HCT116 (cell line): ENCODE results near the gene PI16.

ENCODE experiments used
- ATF3 ChIP-seq: IDR thresholded peaks from 2 replicates; pipeline ENCODE4 v1.6.1; 2012
- ELF1 ChIP-seq: IDR thresholded peaks from 2 replicates; pipeline ENCODE4 v1.6.1; 2012; ENCODE audit warnings: low read depth, borderline replicate concordance
- EZH2 ChIP-seq: fragments of 200-600 bp; sonication (generic); IDR thresholded peaks from 2 replicates; pipeline ENCODE4 v1.6.1; 2017; ENCODE audit warnings: antibody characterized with exemption, mixed run types
- EZH2phosphoT487 ChIP-seq: fragments of 200-600 bp; IDR thresholded peaks from 2 replicates; pipeline ENCODE4 v1.6.1; 2018; ENCODE audit warnings: antibody characterized with exemption, borderline replicate concordance
- JUND ChIP-seq: IDR thresholded peaks from 2 replicates; pipeline ENCODE4 v1.6.1; 2012
- POLR2A ChIP-seq: IDR thresholded peaks from 2 replicates; pipeline ENCODE4 v1.7.0; 2011; ENCODE audit warnings: borderline replicate concordance; ENCODE audit not compliant: insufficient read depth, insufficient read length; ENCODE audit errors: extremely low read depth
- POLR2AphosphoS5 ChIP-seq: IDR thresholded peaks from 2 replicates; pipeline ENCODE4 v1.6.1; 2011; ENCODE audit warnings: mild to moderate bottlenecking, low read depth, low read length, moderate library complexity
- RAD21 ChIP-seq: IDR thresholded peaks from 2 replicates; pipeline ENCODE4 v1.6.1; 2012; ENCODE audit warnings: low read depth, mild to moderate bottlenecking
- SP1 ChIP-seq: IDR thresholded peaks from 2 replicates; pipeline ENCODE4 v1.6.1; 2012; ENCODE audit warnings: low read depth
- TCF7L2 ChIP-seq: IDR thresholded peaks from 2 replicates; pipeline ENCODE4 v1.7.0; 2011; ENCODE audit warnings: borderline replicate concordance, inconsistent platforms; ENCODE audit not compliant: insufficient read depth, insufficient read length; ENCODE audit errors: extremely low read depth
- ZNF274 ChIP-seq: fragments of 200-500 bp; sonication (Bioruptor generic); IDR thresholded peaks from 2 replicates; pipeline ENCODE4 v1.6.1; 2014; ENCODE audit warnings: mild to moderate bottlenecking, low read depth, low read length, inconsistent platforms
- TF ChIP-seq, protein P1 (sequence below), 3 experiments: fragments of 200-600 bp in 1 of 3; sonication (generic) in 1 of 3; IDR thresholded peaks in 2 of 3; conservative IDR thresholded peaks in 1 of 3; 2 replicates each; pipeline ENCODE4 v1.5.1; 2012 to 2017; ENCODE audit warnings: low read depth in 2 of 3, low read length in 2 of 3, antibody characterized with exemption in 1 of 3, borderline replicate concordance in 1 of 3, control low read depth in 1 of 3, mild to moderate bottlenecking in 1 of 3, mixed read lengths in 1 of 3, mixed run types in 1 of 3, moderate library complexity in 1 of 3; ENCODE audit not compliant: insufficient read depth in 1 of 3

DNA sequence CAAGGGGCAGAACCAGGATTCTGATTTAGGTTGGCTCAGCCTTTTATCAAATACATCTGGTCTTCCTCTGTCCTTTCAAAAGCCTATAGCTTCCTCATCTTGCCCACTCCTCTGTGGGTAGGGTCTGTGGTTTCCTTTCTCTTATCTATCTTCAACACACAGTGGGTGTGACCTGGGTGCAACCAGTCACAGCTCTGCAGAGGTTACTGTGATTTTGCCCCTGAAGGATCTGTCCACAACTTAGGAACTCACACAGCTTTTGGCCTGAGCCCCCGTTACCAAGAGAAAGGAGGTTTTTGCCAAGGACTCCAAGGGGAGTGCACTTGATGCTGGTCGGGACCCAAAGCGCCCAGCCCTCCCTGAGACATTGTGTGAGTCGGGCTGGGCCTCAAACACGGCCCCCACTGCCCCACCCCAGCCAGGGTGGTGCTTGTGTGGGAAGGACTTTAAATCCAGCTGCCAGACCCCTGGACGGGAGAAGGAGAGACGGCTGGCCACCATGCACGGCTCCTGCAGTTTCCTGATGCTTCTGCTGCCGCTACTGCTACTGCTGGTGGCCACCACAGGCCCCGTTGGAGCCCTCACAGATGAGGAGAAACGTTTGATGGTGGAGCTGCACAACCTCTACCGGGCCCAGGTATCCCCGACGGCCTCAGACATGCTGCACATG, at the start of gene PI16:
- TF ChIP-seq, protein P1, sequence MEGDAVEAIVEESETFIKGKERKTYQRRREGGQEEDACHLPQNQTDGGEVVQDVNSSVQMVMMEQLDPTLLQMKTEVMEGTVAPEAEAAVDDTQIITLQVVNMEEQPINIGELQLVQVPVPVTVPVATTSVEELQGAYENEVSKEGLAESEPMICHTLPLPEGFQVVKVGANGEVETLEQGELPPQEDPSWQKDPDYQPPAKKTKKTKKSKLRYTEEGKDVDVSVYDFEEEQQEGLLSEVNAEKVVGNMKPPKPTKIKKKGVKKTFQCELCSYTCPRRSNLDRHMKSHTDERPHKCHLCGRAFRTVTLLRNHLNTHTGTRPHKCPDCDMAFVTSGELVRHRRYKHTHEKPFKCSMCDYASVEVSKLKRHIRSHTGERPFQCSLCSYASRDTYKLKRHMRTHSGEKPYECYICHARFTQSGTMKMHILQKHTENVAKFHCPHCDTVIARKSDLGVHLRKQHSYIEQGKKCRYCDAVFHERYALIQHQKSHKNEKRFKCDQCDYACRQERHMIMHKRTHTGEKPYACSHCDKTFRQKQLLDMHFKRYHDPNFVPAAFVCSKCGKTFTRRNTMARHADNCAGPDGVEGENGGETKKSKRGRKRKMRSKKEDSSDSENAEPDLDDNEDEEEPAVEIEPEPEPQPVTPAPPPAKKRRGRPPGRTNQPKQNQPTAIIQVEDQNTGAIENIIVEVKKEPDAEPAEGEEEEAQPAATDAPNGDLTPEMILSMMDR (IDR thresholded peaks at IDR 0.05 in 2 of 3, conservative IDR thresholded peaks at IDR 0.05 in 1 of 3; ENCODE audit: borderline replicate concordance in 1 of 3, insufficient read depth in 1 of 3, low read depth in 2 of 3, low read length in 2 of 3) = no peak
- TF ChIP-seq POLR2A (no peak), EZH2phosphoT487 (no peak), TCF7L2 (no peak), ELF1 (no peak), RAD21 (no peak), EZH2 (no peak), POLR2AphosphoS5 (no peak), SP1 (no peak), ZNF274 (no peak), ATF3 (no peak), JUND (no peak)
